GM23338 (cell line): ENCODE results near the gene ADIRF.

Experiments
- CREB1 ChIP-seq: fragments of 250-450 bp; sonication (Bioruptor Pico); IDR thresholded peaks from 2 replicates; pipeline ENCODE4 v1.5.0; 2020; ENCODE audit warnings: low read depth, mild to moderate bottlenecking, moderate library complexity
- CTCF ChIP-seq, 2 experiments: fragments of 200-600 bp in 1 of 2; sonication (generic) in 1 of 2; conservative IDR thresholded peaks; 2 replicates each; pipeline versions ENCODE4 v1.5.1 to v1.6.1; 2016 to 2017; ENCODE audit warnings: antibody characterized with exemption in 2 of 2, low read depth in 2 of 2, mild to moderate bottlenecking in 2 of 2, moderate library complexity in 1 of 2
- ETS1 ChIP-seq: IDR thresholded peaks from 2 replicates; pipeline ENCODE4 v1.6.1; 2016; ENCODE audit warnings: antibody characterized with exemption
- EZH2 ChIP-seq: fragments of 200-600 bp; sonication (generic); IDR thresholded peaks from one replicate; pipeline ENCODE4 v1.8.0; 2017; ENCODE audit warnings: antibody characterized with exemption, mild to moderate bottlenecking, low read depth; ENCODE audit not compliant: unreplicated experiment
- EZH2phosphoT487 ChIP-seq: fragments of 200-600 bp; sonication (generic); IDR thresholded peaks from one replicate; pipeline ENCODE4 v1.8.1; 2018; ENCODE audit warnings: antibody characterized with exemption; ENCODE audit not compliant: unreplicated experiment
- JUNB ChIP-seq: IDR thresholded peaks from one replicate; pipeline ENCODE4 v1.6.1; 2016; ENCODE audit warnings: antibody characterized with exemption; ENCODE audit not compliant: unreplicated experiment
- NANOG ChIP-seq: IDR thresholded peaks from 2 replicates; pipeline ENCODE4 v1.6.1; 2016; ENCODE audit warnings: antibody characterized with exemption, borderline replicate concordance
- POLR2AphosphoS5 ChIP-seq: IDR thresholded peaks from 2 replicates; pipeline ENCODE4 v1.6.1; 2016; ENCODE audit warnings: antibody characterized with exemption, low read depth
- REST ChIP-seq: IDR thresholded peaks from one replicate; pipeline ENCODE4 v1.6.1; 2018; ENCODE audit warnings: antibody characterized with exemption; ENCODE audit not compliant: unreplicated experiment
- STAT1 ChIP-seq: IDR thresholded peaks from one replicate; pipeline ENCODE4 v1.6.1; 2016; ENCODE audit warnings: antibody characterized with exemption; ENCODE audit not compliant: unreplicated experiment
- ZNF331 ChIP-seq: fragments of 250-450 bp; sonication (Bioruptor Pico); IDR thresholded peaks from 2 replicates; pipeline ENCODE4 v1.5.0; 2020; ENCODE audit warnings: low read depth, mild to moderate bottlenecking, moderate library complexity
- ZNF462 ChIP-seq: fragments of 250-450 bp; sonication (Bioruptor Pico); IDR thresholded peaks from 2 replicates; pipeline ENCODE4 v1.5.0; 2020; ENCODE audit warnings: mild to moderate bottlenecking, moderate library complexity

- TF ChIP-seq CTCF (conservative IDR thresholded peaks at IDR 0.05; ENCODE audit: low read depth in 2 of 2) (no peak), REST (no peak), POLR2AphosphoS5 (no peak), EZH2 (no peak), CREB1 (CRISPR knock-in tag) (no peak), ETS1 (no peak), STAT1 (no peak), EZH2phosphoT487 (no peak), ZNF331 (no peak), NANOG (no peak), JUNB (no peak), ZNF462 (CRISPR knock-in tag) (no peak)
Observed at GRCh38 chr10:86952106-86952505, 16.2 kb upstream of the ADIRF start.
